D721Med (cell line): ENCODE measurements around the gene CNP.

Experiments used
- DNase-seq: peaks from one replicate; pipeline ENCODE4 v3.0.0; 2011; ENCODE audit warnings: low spot score; ENCODE audit not compliant: insufficient read length
- FAIRE-seq: peaks from 2 replicates; lab custom pipeline; 2011; peaks lifted over from hg19 to GRCh38; lab: Jason Lieb, UNC
- CTCF ChIP-seq: IDR thresholded peaks from 2 replicates; pipeline ENCODE4 v1.5.1; 2012; ENCODE audit warnings: mild to moderate bottlenecking, control low read depth; ENCODE audit not compliant: insufficient read depth; ENCODE audit errors: missing control alignments

Gene CNP

GRCh38 chr17:41966463-41967140, at the start of gene CNP:
CNP (plus strand) TSS chr17:41966795; CDS start chr17:41966885, 90 bp downstream.
- DNase-seq (peak; percentile 94), FAIRE-seq (no peak)
- TF ChIP-seq CTCF: no peak

GRCh38 chr17:41917192-41917591, 49.4 kb upstream of the CNP start:
- DNase-seq (no peak), FAIRE-seq (no peak)
- no peak for TF ChIP-seq CTCF

- no peak for TF ChIP-seq CTCF
Observed at GRCh38 chr17:41917679-41918313, 48.8 kb upstream of the CNP start.

GRCh38 chr17:41918314-41919164, 48.1 kb upstream of the CNP start, which contains the start of gene ACLY:
ACLY (minus strand) TSS chr17:41918951; CDS start chr17:41913873, 5,078 bp downstream.
- TF ChIP-seq CTCF: no peak
- FAIRE-seq (no peak), DNase-seq (peak; percentile 93)

More at GRCh38 chr17:41917679-41918313, 48.8 kb upstream of the CNP start:
- FAIRE-seq (no peak), DNase-seq (no peak)

GRCh38 chr17:41919165-41919817, 47.3 kb upstream of the CNP start:
- no peak for TF ChIP-seq CTCF
- no peak for DNase-seq
- FAIRE-seq: no peak

- FAIRE-seq: no peak
Observed at GRCh38 chr17:41919840-41920579, 46.6 kb upstream of the CNP start.

More at GRCh38 chr17:41919840-41920579, 46.6 kb upstream of the CNP start:
- no peak for DNase-seq
- TF ChIP-seq CTCF: no peak
